WTC11 (cell line): ENCODE measurements around the gene LRRC7. TPM values are rescaled to one million over a fixed set of nuclear protein-coding genes. Genes with fewer than 3 reads are reported as not detected.

ENCODE experiments used
- ATAC-seq: fragments of 200-7000 bp; cut with Tn5 transposase; 2 replicates; pipeline ENCODE4 v1.10.0; 2021; ENCODE audit warnings: mild to moderate bottlenecking, moderate library complexity
- CTCF ChIA-PET: fragments of 300-600 bp; sonication (Branson Sonifier 250); formaldehyde crosslinking; loops from one replicate; lab custom pipeline; 2021; ENCODE audit warnings: antibody characterized with exemption; lab: Charles Lee
- POLR2A ChIA-PET: fragments of 350-600 bp; sonication (Branson Sonifier 250); formaldehyde crosslinking; loops from one replicate; lab custom pipeline; 2021; ENCODE audit warnings: antibody characterized with exemption; lab: Charles Lee
- DNase-seq: peaks from one replicate; pipeline ENCODE4 v3.0.0; 2021; ENCODE audit warnings: low spot score
- H3K27ac Mint-ChIP-seq: 2 replicates; pipeline ENCODE4 v1.8.0; 2021; ENCODE audit warnings: mixed read lengths
- H3K27me3 Mint-ChIP-seq: 2 replicates; pipeline ENCODE4 v1.8.0; 2021; ENCODE audit warnings: low read depth, mild to moderate bottlenecking, moderate library complexity, mixed read lengths
- H3K36me3 Mint-ChIP-seq: 2 replicates; pipeline ENCODE4 v1.8.0; 2021; ENCODE audit warnings: mixed read lengths
- H3K4me1 Mint-ChIP-seq: 2 replicates; pipeline ENCODE4 v1.8.0; 2022; ENCODE audit warnings: mixed read lengths
- H3K4me3 Mint-ChIP-seq: 2 replicates; pipeline ENCODE4 v1.8.0; 2021; ENCODE audit warnings: mild to moderate bottlenecking, moderate library complexity, mixed read lengths
- H3K9me3 Mint-ChIP-seq: 2 replicates; pipeline ENCODE4 v1.8.0; 2021; ENCODE audit warnings: mixed read lengths
- CREM ChIP-seq: sonication (generic); formaldehyde crosslinking; IDR thresholded peaks from 2 replicates; pipeline ENCODE4 v1.8.1; 2022; ENCODE audit warnings: mild to moderate bottlenecking, missing genetic modification reagents, moderate library complexity
- ELF4 ChIP-seq: sonication (generic); formaldehyde crosslinking; IDR thresholded peaks from 2 replicates; pipeline ENCODE4 v1.8.1; 2022; ENCODE audit warnings: low read depth, mild to moderate bottlenecking, moderate library complexity, missing genetic modification reagents
- EMX1 ChIP-seq: fragments of 250-450 bp; sonication (Bioruptor Pico); IDR thresholded peaks from 2 replicates; pipeline ENCODE4 v1.8.0; 2021; ENCODE audit warnings: mild to moderate bottlenecking
- ETV6 ChIP-seq: sonication (generic); formaldehyde crosslinking; IDR thresholded peaks from 2 replicates; pipeline ENCODE4 v1.8.1; 2022; ENCODE audit warnings: mild to moderate bottlenecking, missing genetic modification reagents
- GABPB1 ChIP-seq: sonication (generic); formaldehyde crosslinking; IDR thresholded peaks from 2 replicates; pipeline ENCODE4 v1.8.1; 2023; ENCODE audit warnings: mild to moderate bottlenecking, missing genetic modification reagents
- GRHL2 ChIP-seq: fragments of 250-450 bp; sonication (Bioruptor Pico); IDR thresholded peaks from 2 replicates; pipeline ENCODE4 v1.8.0; 2022; ENCODE audit warnings: mild to moderate bottlenecking, moderate library complexity; ENCODE audit not compliant: insufficient replicate concordance, severe bottlenecking
- HMGA2 ChIP-seq: fragments of 250-450 bp; sonication (Bioruptor Pico); IDR thresholded peaks from 2 replicates; pipeline ENCODE4 v1.4.0; 2021; ENCODE audit warnings: mild to moderate bottlenecking, moderate library complexity
- MYBL2 ChIP-seq: sonication (generic); formaldehyde crosslinking; IDR thresholded peaks from 2 replicates; pipeline ENCODE4 v1.8.1; 2023; ENCODE audit warnings: mild to moderate bottlenecking, moderate library complexity, missing genetic modification reagents
- NFE2L1 ChIP-seq: sonication (generic); formaldehyde crosslinking; IDR thresholded peaks from 2 replicates; pipeline ENCODE4 v1.8.1; 2023; ENCODE audit warnings: missing genetic modification reagents
- RORB ChIP-seq: fragments of 250-450 bp; sonication (Bioruptor Pico); IDR thresholded peaks from 2 replicates; pipeline ENCODE4 v1.9.0; 2021; ENCODE audit warnings: mild to moderate bottlenecking
- SMAD4 ChIP-seq: sonication (generic); formaldehyde crosslinking; IDR thresholded peaks from 2 replicates; pipeline ENCODE4 v1.8.0; 2022; ENCODE audit warnings: mild to moderate bottlenecking, missing genetic modification reagents
- ZNF219 ChIP-seq: sonication (generic); formaldehyde crosslinking; IDR thresholded peaks from 2 replicates; pipeline ENCODE4 v1.8.0; 2023; ENCODE audit warnings: missing genetic modification reagents, mild to moderate bottlenecking, borderline replicate concordance
- ZNF263 ChIP-seq: sonication (generic); formaldehyde crosslinking; IDR thresholded peaks from 2 replicates; pipeline ENCODE4 v1.8.1; 2022; ENCODE audit warnings: low read depth, mild to moderate bottlenecking, moderate library complexity, missing genetic modification reagents
- total RNA-seq: library from RNA; stranded (reverse); gene quantifications from 3 replicates; pipeline ENCODE4 v1.2.3, GENCODE V29; 2021
- TF ChIP-seq, protein P1 (sequence below): sonication (generic); formaldehyde crosslinking; IDR thresholded peaks from 2 replicates; pipeline ENCODE4 v1.8.0; 2023; ENCODE audit warnings: missing genetic modification reagents
- TF ChIP-seq, protein P2 (sequence below): fragments of 250-450 bp; sonication (Bioruptor Pico); conservative IDR thresholded peaks from 2 replicates; pipeline ENCODE4 v1.9.0; 2021; ENCODE audit warnings: mild to moderate bottlenecking
- TF ChIP-seq, protein P3 (sequence below): sonication (generic); formaldehyde crosslinking; IDR thresholded peaks from 2 replicates; pipeline ENCODE4 v1.8.1; 2023; ENCODE audit warnings: mild to moderate bottlenecking, missing genetic modification reagents, moderate library complexity
- TF ChIP-seq, protein P4 (sequence below): sonication (generic); formaldehyde crosslinking; IDR thresholded peaks from 2 replicates; pipeline ENCODE4 v1.8.0; 2022; ENCODE audit warnings: mild to moderate bottlenecking, missing genetic modification reagents
- TF ChIP-seq, protein P5 (sequence below): sonication (generic); formaldehyde crosslinking; IDR thresholded peaks from 2 replicates; pipeline ENCODE4 v1.8.1; 2022; ENCODE audit warnings: missing genetic modification reagents, borderline replicate concordance
- TF ChIP-seq, protein P6 (sequence below): sonication (generic); formaldehyde crosslinking; IDR thresholded peaks from 2 replicates; pipeline ENCODE4 v1.8.1; 2022; ENCODE audit warnings: low read depth, mild to moderate bottlenecking, moderate library complexity, missing genetic modification reagents, borderline replicate concordance
- TF ChIP-seq, protein P7 (sequence below): fragments of 250-450 bp; sonication (Bioruptor Pico); IDR thresholded peaks from 2 replicates; pipeline ENCODE4 v1.9.0; 2021; ENCODE audit warnings: moderate library complexity, mild to moderate bottlenecking, inconsistent platforms, borderline replicate concordance
- TF ChIP-seq, protein P8 (sequence below): sonication (generic); formaldehyde crosslinking; conservative IDR thresholded peaks from 2 replicates; pipeline ENCODE4 v1.8.1; 2022; ENCODE audit warnings: mild to moderate bottlenecking, missing genetic modification reagents
- TF ChIP-seq, protein P9 (sequence below): sonication (generic); formaldehyde crosslinking; IDR thresholded peaks from 2 replicates; pipeline ENCODE4 v1.8.1; 2022; ENCODE audit warnings: mild to moderate bottlenecking, missing genetic modification reagents, moderate library complexity, borderline replicate concordance

The LRRC7 gene
- total RNA-seq, 1 experiment from 2014 or later = not detected

DNA sequence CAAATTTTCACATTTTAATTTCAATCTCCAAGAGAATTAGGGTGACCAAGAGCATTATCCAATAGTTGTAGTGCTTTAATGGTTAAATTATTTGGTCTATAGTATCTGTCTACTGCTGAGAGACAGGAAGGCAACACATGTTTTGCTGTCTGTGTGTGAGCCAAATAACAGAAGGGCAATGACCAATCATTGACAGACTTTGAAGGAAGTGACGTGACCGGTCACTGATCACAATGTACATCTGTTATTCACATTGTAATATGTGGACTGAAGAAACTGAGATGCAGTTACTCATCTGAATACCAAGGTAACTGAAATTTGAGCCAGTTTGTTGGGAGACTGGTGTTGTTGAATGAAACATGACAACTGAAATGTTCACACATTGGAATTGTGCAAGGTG is 440.9 kb downstream of the LRRC7 start (continued):
- TF ChIP-seq ELF4 (no peak), MYBL2 (CRISPR knock-in tag) (no peak), RORB (no peak), ZNF219 (CRISPR knock-in tag) (no peak)
- TF ChIP-seq, protein P1, sequence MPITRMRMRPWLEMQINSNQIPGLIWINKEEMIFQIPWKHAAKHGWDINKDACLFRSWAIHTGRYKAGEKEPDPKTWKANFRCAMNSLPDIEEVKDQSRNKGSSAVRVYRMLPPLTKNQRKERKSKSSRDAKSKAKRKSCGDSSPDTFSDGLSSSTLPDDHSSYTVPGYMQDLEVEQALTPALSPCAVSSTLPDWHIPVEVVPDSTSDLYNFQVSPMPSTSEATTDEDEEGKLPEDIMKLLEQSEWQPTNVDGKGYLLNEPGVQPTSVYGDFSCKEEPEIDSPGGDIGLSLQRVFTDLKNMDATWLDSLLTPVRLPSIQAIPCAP (CRISPR knock-in tag) = no peak
- TF ChIP-seq, protein P2, sequence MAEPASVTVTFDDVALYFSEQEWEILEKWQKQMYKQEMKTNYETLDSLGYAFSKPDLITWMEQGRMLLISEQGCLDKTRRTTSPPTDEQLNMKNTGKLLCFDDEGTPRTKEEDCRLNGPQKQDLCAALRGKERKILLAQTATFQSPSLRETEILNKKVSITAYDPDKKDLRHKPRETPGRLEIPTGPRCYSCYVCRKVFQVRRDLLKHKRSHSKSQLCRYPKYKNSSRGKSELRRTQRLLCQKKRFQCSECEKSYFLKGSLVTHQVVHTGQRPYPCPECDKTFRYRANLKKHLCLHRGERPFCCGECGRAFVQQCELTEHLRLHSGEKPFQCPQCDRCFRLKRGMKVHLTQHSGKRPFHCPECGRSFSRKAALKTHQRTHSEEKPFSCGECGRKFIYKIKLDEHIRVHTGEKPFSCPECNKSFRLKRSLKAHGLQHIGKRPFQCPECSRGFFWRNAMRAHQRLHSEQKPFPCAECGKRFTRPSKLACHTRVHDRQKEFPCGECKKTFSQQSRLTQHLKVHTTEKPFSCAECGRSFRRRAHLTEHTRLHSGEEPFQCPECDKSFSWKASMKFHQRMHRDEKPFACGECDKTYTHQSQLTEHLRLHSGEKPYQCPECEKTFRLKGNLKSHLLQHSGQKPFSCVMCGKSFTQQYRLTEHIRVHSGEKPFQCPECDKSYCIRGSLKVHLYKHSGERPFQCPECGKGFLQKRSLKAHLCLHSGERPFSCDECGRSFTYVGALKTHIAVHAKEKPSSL (CRISPR knock-in tag) = no peak

DNA sequence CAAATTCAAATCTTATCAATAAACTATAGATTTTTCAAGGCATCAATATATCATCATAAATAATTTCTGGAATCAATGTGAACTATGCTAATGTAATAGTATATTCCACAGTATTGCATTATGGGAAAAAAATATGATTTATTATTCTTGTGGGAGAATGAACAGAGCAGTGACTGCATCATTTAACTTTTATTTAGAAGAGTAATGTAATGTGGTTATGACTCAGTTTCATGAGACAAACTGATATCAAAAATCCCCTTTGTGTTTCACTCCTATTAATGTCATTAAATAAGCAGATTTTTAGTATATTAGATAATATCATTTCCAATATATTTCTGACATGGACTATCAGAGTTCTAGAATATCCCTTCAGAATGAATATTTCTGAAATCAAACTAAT is 450.0 kb downstream of the LRRC7 start:
- H3K4me3 Mint-ChIP-seq = no peak overlapping the region
- H3K4me1 Mint-ChIP-seq = peaks cover 6% of the 10 kb centered on the region; the same call in 1 of the 2 replicates
- ChIA-PET POLR2A (no interaction called here), CTCF (no interaction called here)
- DNase-seq = no peak
- no peak overlapping the region for H3K27ac Mint-ChIP-seq
- H3K27me3 Mint-ChIP-seq = no peaks in the 10 kb centered on the region
- H3K9me3 Mint-ChIP-seq = no peaks in the 10 kb centered on the region
- no peaks in the 10 kb centered on the region for H3K36me3 Mint-ChIP-seq
- no peak for TF ChIP-seq CREM (CRISPR knock-in tag)
- TF ChIP-seq GRHL2 (CRISPR knock-in tag) = no peak
- TF ChIP-seq, protein P3, sequence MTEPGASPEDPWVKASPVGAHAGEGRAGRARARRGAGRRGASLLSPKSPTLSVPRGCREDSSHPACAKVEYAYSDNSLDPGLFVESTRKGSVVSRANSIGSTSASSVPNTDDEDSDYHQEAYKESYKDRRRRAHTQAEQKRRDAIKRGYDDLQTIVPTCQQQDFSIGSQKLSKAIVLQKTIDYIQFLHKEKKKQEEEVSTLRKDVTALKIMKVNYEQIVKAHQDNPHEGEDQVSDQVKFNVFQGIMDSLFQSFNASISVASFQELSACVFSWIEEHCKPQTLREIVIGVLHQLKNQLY (CRISPR knock-in tag) = no peak
- TF ChIP-seq, protein P4, sequence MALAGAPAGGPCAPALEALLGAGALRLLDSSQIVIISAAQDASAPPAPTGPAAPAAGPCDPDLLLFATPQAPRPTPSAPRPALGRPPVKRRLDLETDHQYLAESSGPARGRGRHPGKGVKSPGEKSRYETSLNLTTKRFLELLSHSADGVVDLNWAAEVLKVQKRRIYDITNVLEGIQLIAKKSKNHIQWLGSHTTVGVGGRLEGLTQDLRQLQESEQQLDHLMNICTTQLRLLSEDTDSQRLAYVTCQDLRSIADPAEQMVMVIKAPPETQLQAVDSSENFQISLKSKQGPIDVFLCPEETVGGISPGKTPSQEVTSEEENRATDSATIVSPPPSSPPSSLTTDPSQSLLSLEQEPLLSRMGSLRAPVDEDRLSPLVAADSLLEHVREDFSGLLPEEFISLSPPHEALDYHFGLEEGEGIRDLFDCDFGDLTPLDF (CRISPR knock-in tag) = no peak
- TF ChIP-seq SMAD4 = no peak
- TF ChIP-seq, protein P5, sequence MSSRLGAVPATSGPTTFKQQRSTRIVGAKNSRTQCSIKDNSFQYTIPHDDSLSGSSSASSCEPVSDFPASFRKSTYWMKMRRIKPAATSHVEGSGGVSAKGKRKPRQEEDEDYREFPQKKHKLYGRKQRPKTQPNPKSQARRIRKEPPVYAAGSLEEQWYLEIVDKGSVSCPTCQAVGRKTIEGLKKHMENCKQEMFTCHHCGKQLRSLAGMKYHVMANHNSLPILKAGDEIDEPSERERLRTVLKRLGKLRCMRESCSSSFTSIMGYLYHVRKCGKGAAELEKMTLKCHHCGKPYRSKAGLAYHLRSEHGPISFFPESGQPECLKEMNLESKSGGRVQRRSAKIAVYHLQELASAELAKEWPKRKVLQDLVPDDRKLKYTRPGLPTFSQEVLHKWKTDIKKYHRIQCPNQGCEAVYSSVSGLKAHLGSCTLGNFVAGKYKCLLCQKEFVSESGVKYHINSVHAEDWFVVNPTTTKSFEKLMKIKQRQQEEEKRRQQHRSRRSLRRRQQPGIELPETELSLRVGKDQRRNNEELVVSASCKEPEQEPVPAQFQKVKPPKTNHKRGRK (CRISPR knock-in tag) = no peak
- TF ChIP-seq, protein P6, sequence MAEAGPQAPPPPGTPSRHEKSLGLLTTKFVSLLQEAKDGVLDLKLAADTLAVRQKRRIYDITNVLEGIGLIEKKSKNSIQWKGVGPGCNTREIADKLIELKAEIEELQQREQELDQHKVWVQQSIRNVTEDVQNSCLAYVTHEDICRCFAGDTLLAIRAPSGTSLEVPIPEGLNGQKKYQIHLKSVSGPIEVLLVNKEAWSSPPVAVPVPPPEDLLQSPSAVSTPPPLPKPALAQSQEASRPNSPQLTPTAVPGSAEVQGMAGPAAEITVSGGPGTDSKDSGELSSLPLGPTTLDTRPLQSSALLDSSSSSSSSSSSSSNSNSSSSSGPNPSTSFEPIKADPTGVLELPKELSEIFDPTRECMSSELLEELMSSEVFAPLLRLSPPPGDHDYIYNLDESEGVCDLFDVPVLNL (CRISPR knock-in tag) = no peak
- TF ChIP-seq, protein P7, sequence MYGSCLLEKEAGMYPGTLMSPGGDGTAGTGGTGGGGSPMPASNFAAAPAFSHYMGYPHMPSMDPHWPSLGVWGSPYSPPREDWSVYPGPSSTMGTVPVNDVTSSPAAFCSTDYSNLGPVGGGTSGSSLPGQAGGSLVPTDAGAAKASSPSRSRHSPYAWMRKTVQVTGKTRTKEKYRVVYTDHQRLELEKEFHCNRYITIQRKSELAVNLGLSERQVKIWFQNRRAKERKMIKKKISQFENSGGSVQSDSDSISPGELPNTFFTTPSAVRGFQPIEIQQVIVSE (CRISPR knock-in tag) = no peak
- TF ChIP-seq, protein P8, sequence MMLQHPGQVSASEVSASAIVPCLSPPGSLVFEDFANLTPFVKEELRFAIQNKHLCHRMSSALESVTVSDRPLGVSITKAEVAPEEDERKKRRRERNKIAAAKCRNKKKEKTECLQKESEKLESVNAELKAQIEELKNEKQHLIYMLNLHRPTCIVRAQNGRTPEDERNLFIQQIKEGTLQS (CRISPR knock-in tag) = no peak
- TF ChIP-seq, protein P9, sequence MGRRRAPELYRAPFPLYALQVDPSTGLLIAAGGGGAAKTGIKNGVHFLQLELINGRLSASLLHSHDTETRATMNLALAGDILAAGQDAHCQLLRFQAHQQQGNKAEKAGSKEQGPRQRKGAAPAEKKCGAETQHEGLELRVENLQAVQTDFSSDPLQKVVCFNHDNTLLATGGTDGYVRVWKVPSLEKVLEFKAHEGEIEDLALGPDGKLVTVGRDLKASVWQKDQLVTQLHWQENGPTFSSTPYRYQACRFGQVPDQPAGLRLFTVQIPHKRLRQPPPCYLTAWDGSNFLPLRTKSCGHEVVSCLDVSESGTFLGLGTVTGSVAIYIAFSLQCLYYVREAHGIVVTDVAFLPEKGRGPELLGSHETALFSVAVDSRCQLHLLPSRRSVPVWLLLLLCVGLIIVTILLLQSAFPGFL (CRISPR knock-in tag) = no peak
- no peak for TF ChIP-seq ZNF263 (CRISPR knock-in tag)
- TF ChIP-seq GABPB1 (CRISPR knock-in tag) = no peak
- TF ChIP-seq ETV6 (CRISPR knock-in tag) = no peak
- TF ChIP-seq EMX1 (CRISPR knock-in tag) = no peak
- TF ChIP-seq NFE2L1 = no peak
- TF ChIP-seq, protein P2 (CRISPR knock-in tag) = no peak
- no peak for TF ChIP-seq HMGA2 (CRISPR knock-in tag)
- no peak for ATAC-seq
